ENCODE results near the gene ZNF134. TPM values are rescaled to one million over a fixed set of nuclear protein-coding genes. Genes with fewer than 3 reads are reported as not detected.
A peak's percentile ranks its signal among the peaks of the same experiment; 100 is the strongest.

Gene ZNF134
- total RNA-seq (2021; ENCODE audit: unreplicated experiment) (18.9 TPM), Bru-seq, nascent RNA (percentile 91 among the genes with signal in this experiment), BruChase-seq, experiment 1, labeled RNA remaining after a 2-hour chase (percentile 93 among the genes with signal in this experiment), BruChase-seq, experiment 2, labeled RNA remaining after a 6-hour chase (percentile 72 among the genes with signal in this experiment)
- 17.9 TPM for polyA plus RNA-seq (2012; ENCODE audit: insufficient read length)
- long read RNA-seq, full-length matches to known transcripts = 50 of 54 reads
- long read RNA-seq, partial matches to known transcripts = 1 of 54 reads
- long read RNA-seq, other reads (novel, unspliced or antisense) = 3 of 54 reads

DNA sequence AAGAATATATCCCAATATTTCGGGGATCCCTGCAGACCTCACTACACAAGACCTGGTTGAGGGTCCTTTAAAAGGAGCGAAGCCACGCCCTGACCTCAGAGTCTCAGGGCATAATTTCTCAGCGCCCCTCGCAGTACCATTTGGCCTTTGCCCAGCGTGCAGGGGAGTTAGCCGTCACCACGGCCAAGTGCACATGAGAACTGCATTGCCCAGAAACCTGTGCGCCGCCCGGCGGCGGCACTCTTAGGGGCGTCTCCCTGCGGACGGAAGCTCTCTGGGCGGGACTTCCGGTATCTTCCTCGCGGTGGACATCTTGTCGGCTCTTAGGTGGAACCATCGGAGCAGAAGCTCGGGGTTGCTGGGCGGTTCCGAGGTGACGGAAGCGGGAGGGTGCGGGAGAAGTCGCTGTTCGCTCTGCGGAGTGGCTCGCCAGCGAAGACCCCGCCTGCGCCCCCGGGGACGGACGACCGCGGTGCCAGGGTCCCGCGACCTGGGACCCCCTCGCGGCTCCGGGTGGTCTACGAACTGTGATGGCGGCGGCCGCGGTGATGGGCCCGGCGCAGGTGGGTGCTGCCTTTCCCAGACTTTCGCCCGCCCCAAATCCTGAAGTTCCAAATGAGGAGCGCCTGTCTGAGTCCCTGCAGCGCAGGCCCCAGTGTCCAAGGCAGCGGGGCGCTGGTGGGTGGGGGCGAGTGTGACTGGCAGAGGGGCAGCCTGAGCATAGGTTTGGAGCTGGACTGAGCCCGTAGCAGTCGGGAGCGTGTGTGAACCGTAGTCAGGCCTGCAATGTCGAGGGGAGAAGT is at the start of gene ZNF134:
Gene ZNF134, plus strand, starts transcription at position 302 of the 803 bp plus-strand sequence. CDS start 5,227 bp downstream, outside the sequence.
- H3K36me3 ChIP-seq (ENCODE audit: control insufficient read depth, insufficient read depth, low read length) = no peaks in the 10 kb centered on the region
- H3K27ac ChIP-seq (ENCODE audit: low read length) = peak within 1 kb of the TSS; percentile 75
- no TSS peak for BruUV-seq (replicated peaks)
- no peaks in the 10 kb centered on the region for H3K27me3 ChIP-seq (ENCODE audit: control insufficient read depth, insufficient read depth, low read length)
- ChIA-PET POLR2A (interaction anchor here (0.7 kb wide), 1 partner anchor 421 kb away, joined by 3 read pairs; no protein-coding TSS in a partner anchor), CTCF (interaction anchor here (1.1 kb wide), 1 partner anchor 242 kb away, joined by 3 read pairs; no protein-coding TSS in a partner anchor)
- in situ Hi-C loops (cut with HindIII; ENCODE audit: low pct_unique_long_range_greater_than_20kb, low sequenced_read_pairs) = loop anchor here (10.0 kb wide), 1 partner anchor 61 kb away; no protein-coding TSS in a partner anchor
- peak; percentile 45; the same call in 1 of the 2 replicates for TF ChIP-seq TCF7L2 (IDR thresholded peaks at IDR 0.05; ENCODE audit: low read depth, low read length)
- 0 out of 2 replicates have a peak, but pooled peaks have one; percentile 36 for TF ChIP-seq SIN3A (IDR thresholded peaks at IDR 0.05; ENCODE audit: borderline replicate concordance, insufficient read depth, low read depth, low read length)
- no peak for TF ChIP-seq REST (IDR thresholded peaks at IDR 0.05; ENCODE audit: insufficient read depth in 1 of 2, low read depth in 2 of 2, low read length in 1 of 2)
- TF ChIP-seq, protein P1, sequence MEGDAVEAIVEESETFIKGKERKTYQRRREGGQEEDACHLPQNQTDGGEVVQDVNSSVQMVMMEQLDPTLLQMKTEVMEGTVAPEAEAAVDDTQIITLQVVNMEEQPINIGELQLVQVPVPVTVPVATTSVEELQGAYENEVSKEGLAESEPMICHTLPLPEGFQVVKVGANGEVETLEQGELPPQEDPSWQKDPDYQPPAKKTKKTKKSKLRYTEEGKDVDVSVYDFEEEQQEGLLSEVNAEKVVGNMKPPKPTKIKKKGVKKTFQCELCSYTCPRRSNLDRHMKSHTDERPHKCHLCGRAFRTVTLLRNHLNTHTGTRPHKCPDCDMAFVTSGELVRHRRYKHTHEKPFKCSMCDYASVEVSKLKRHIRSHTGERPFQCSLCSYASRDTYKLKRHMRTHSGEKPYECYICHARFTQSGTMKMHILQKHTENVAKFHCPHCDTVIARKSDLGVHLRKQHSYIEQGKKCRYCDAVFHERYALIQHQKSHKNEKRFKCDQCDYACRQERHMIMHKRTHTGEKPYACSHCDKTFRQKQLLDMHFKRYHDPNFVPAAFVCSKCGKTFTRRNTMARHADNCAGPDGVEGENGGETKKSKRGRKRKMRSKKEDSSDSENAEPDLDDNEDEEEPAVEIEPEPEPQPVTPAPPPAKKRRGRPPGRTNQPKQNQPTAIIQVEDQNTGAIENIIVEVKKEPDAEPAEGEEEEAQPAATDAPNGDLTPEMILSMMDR (IDR thresholded peaks at IDR 0.05) = no peak
- TF ChIP-seq POLR2AphosphoS5 (IDR thresholded peaks at IDR 0.05; ENCODE audit: low read depth, low read length) = peak; percentile 86
- H3K9me3 ChIP-seq (ENCODE audit: control insufficient read depth, insufficient read depth, low read depth, low read length) = peaks cover 54% of the 10 kb centered on the region
- DNase-seq (ENCODE audit: low read depth, low spot score) = peak; percentile 58
- peak; percentile 100 for ATAC-seq
- H3K4me1 ChIP-seq (ENCODE audit: control insufficient read depth, insufficient read depth, low read length) = no peaks in the 10 kb centered on the region
- intact Hi-C loops (cut with micrococcal nuclease; ENCODE audit: unreplicated experiment) = no loop called here
- H3K4me3 ChIP-seq (ENCODE audit: low read depth in 2 of 2, low read length in 2 of 2) = peak within 1 kb of the TSS; percentile 70 to 81

- in situ Hi-C loops (cut with HindIII; ENCODE audit: low pct_unique_long_range_greater_than_20kb, low sequenced_read_pairs) = no loop called here
- intact Hi-C loops (cut with micrococcal nuclease; ENCODE audit: unreplicated experiment) = no loop called here
Observed at GRCh38 chr19:57566396-57567265, 47.4 kb upstream of the ZNF134 start.

More at GRCh38 chr19:57566396-57567265, 47.4 kb upstream of the ZNF134 start:
- no peaks in the 10 kb centered on the region for H3K27me3 ChIP-seq (ENCODE audit: control insufficient read depth, insufficient read depth, low read length)
- ChIA-PET POLR2A (no interaction called here), CTCF (no interaction called here)
- H3K36me3 ChIP-seq (ENCODE audit: control insufficient read depth, insufficient read depth, low read length) = no peaks in the 10 kb centered on the region
- H3K27ac ChIP-seq (ENCODE audit: low read length) = no peak overlapping the region
- no peak for TF ChIP-seq SIN3A (IDR thresholded peaks at IDR 0.05; ENCODE audit: borderline replicate concordance, insufficient read depth, low read depth, low read length)
- ATAC-seq = no peak
- H3K4me3 ChIP-seq (ENCODE audit: low read depth in 2 of 2, low read length in 2 of 2) = no peak overlapping the region
- H3K9me3 ChIP-seq (ENCODE audit: control insufficient read depth, insufficient read depth, low read depth, low read length) = peaks cover 69% of the 10 kb centered on the region
- no TSS peak for BruUV-seq (replicated peaks)
- H3K4me1 ChIP-seq (ENCODE audit: control insufficient read depth, insufficient read depth, low read length) = no peaks in the 10 kb centered on the region
- DNase-seq (ENCODE audit: low read depth, low spot score) = no peak

All from Panc1 (cell line).